Karpas-422 (cell line): ENCODE data around the gene PPP1R11. TPM values are rescaled to one million over a fixed set of nuclear protein-coding genes. Genes with fewer than 3 reads are reported as not detected.

Experiments used
- DNase-seq: peaks from one replicate; pipeline ENCODE4 v3.0.0-alpha.2; 2015
- H2AFZ ChIP-seq: fragments of 200-600 bp; sonication (generic); 2 replicates; pipeline ENCODE4 v1.6.1; 2014; ENCODE audit warnings: antibody characterized with exemption, low read length, mixed read lengths
- H3K27ac ChIP-seq: fragments of 200-600 bp; sonication (generic); 2 replicates; pipeline ENCODE4 v1.5.1; 2014; ENCODE audit warnings: mild to moderate bottlenecking, low read length, moderate library complexity
- H3K27me3 ChIP-seq: fragments of 200-600 bp; sonication (generic); 2 replicates; pipeline ENCODE4 v1.6.1; 2014; ENCODE audit warnings: low read length, mixed read lengths
- H3K36me3 ChIP-seq: fragments of 200-600 bp; sonication (generic); 2 replicates; pipeline ENCODE4 v1.6.1; 2014; ENCODE audit warnings: low read length, mixed read lengths; ENCODE audit not compliant: insufficient read depth
- H3K4me1 ChIP-seq: fragments of 200-600 bp; sonication (generic); 2 replicates; pipeline ENCODE4 v1.6.1; 2014; ENCODE audit warnings: mild to moderate bottlenecking, low read length, mixed read lengths
- H3K4me2 ChIP-seq: fragments of 200-600 bp; sonication (generic); 2 replicates; pipeline ENCODE4 v1.6.1; 2014; ENCODE audit warnings: low read length, low read depth, mild to moderate bottlenecking; ENCODE audit not compliant: poor library complexity, severe bottlenecking
- H3K4me3 ChIP-seq: fragments of 200-600 bp; sonication (generic); 2 replicates; pipeline ENCODE4 v1.5.1; 2014; ENCODE audit warnings: mild to moderate bottlenecking, antibody characterized with exemption, low read length, mixed read lengths
- H3K79me2 ChIP-seq: fragments of 200-600 bp; sonication (generic); 2 replicates; pipeline ENCODE4 v1.6.1; 2014; ENCODE audit warnings: mild to moderate bottlenecking, low read length, mixed read lengths
- H3K9ac ChIP-seq: fragments of 200-600 bp; sonication (generic); 2 replicates; pipeline ENCODE4 v1.6.0; 2014; ENCODE audit warnings: low read length
- H3K9me2 ChIP-seq: fragments of 200-600 bp; sonication (generic), shearing (Covaris generic); replicated peaks from 2 replicates; pipeline ENCODE4 v1.6.0; 2014; ENCODE audit warnings: mild to moderate bottlenecking, low read length, moderate library complexity; ENCODE audit not compliant: insufficient read depth
- H3K9me3 ChIP-seq: fragments of 300-700, 200-600 bp; sonication (generic); 2 replicates; pipeline ENCODE4 v1.6.1; 2014; ENCODE audit warnings: low read length, mixed read lengths
- H4K20me1 ChIP-seq: fragments of 200-600 bp; sonication (generic); 2 replicates; pipeline ENCODE4 v1.6.1; 2014; ENCODE audit warnings: mild to moderate bottlenecking, antibody characterized with exemption, low read length, low read depth; ENCODE audit not compliant: insufficient read depth
- total RNA-seq: library from RNA; depleted of rRNA; stranded (reverse); fragments of >200 nt; shearing (Covaris generic); gene quantifications from 2 replicates; pipeline ENCODE4 v1.2.3, GENCODE V29; 2014; ENCODE audit warnings: low replicate concordance

The PPP1R11 gene
- total RNA-seq, 1 experiment from 2014 or later = 31.5 TPM

GRCh38 chr6:30093951-30094661 lies 27.1 kb downstream of the PPP1R11 start:
- Histone ChIP-seq H2AFZ (no peak overlapping the region), H3K4me3 (no peak overlapping the region), H3K36me3 (no peaks in the 10 kb centered on the region), H4K20me1 (no peaks in the 10 kb centered on the region), H3K27ac (no peak overlapping the region), H3K9ac (no peak overlapping the region), H3K27me3 (no peaks in the 10 kb centered on the region), H3K9me3 (no peaks in the 10 kb centered on the region), H3K4me2 (no peak overlapping the region), H3K4me1 (no peaks in the 10 kb centered on the region; the same call in 1 of the 2 replicates), H3K79me2 (no peaks in the 10 kb centered on the region), H3K9me2 (no peaks in the 10 kb centered on the region)
- no peak for DNase-seq

- H3K27ac ChIP-seq = no peak overlapping the region
- no peaks in the 10 kb centered on the region for H4K20me1 ChIP-seq
These were observed 29.8 kb downstream of the PPP1R11 start for GRCh38 chr6:30096829-30097228.

GRCh38 chr6:30097902-30098768 lies 31.1 kb downstream of the PPP1R11 start:
- Histone ChIP-seq H3K27me3 (no peaks in the 10 kb centered on the region), H3K9me3 (no peaks in the 10 kb centered on the region), H3K4me3 (no peak overlapping the region), H3K36me3 (no peaks in the 10 kb centered on the region), H3K9ac (no peak overlapping the region), H3K4me1 (peaks cover 30% of the 10 kb centered on the region), H3K9me2 (no peaks in the 10 kb centered on the region), H4K20me1 (no peaks in the 10 kb centered on the region), H3K27ac (no peak overlapping the region), H2AFZ (no peak overlapping the region), H3K4me2 (no peak overlapping the region), H3K79me2 (no peaks in the 10 kb centered on the region)
- peak; percentile 50 for DNase-seq

More at GRCh38 chr6:30096829-30097228, 29.8 kb downstream of the PPP1R11 start:
- Histone ChIP-seq H3K4me1 (peaks cover 18% of the 10 kb centered on the region), H3K4me2 (no peak overlapping the region), H3K4me3 (no peak overlapping the region), H3K9ac (no peak overlapping the region), H3K36me3 (no peaks in the 10 kb centered on the region), H2AFZ (no peak overlapping the region), H3K27me3 (no peaks in the 10 kb centered on the region), H3K79me2 (no peaks in the 10 kb centered on the region), H3K9me3 (no peaks in the 10 kb centered on the region), H3K9me2 (no peaks in the 10 kb centered on the region)
- DNase-seq = no peak

GRCh38 chr6:30100154-30100553 lies 33.2 kb downstream of the PPP1R11 start:
- Histone ChIP-seq H3K79me2 (no peaks in the 10 kb centered on the region), H3K27ac (no peak overlapping the region), H3K4me3 (peak overlapping the region; percentile 47; the same call in 1 of the 2 replicates), H3K9me2 (no peaks in the 10 kb centered on the region), H3K36me3 (no peaks in the 10 kb centered on the region), H4K20me1 (no peaks in the 10 kb centered on the region), H3K4me1 (peaks cover 37% of the 10 kb centered on the region), H2AFZ (peak overlapping the region; percentile 38; the same call in 1 of the 2 replicates), H3K27me3 (no peaks in the 10 kb centered on the region), H3K9me3 (no peaks in the 10 kb centered on the region), H3K9ac (no peak overlapping the region), H3K4me2 (peak overlapping the region; percentile 76)
- DNase-seq = no peak

- Histone ChIP-seq H4K20me1 (no peaks in the 10 kb centered on the region), H3K27me3 (no peaks in the 10 kb centered on the region), H3K27ac (no peak overlapping the region), H3K79me2 (no peaks in the 10 kb centered on the region), H2AFZ (peak overlapping the region; percentile 38; the same call in 1 of the 2 replicates), H3K4me3 (peak overlapping the region; percentile 47), H3K4me2 (peak overlapping the region; percentile 76), H3K9ac (peak overlapping the region; percentile 6), H3K9me2 (no peaks in the 10 kb centered on the region), H3K36me3 (no peaks in the 10 kb centered on the region), H3K4me1 (peaks cover 37% of the 10 kb centered on the region), H3K9me3 (no peaks in the 10 kb centered on the region)
- peak; percentile 44 for DNase-seq
These were observed 33.8 kb downstream of the PPP1R11 start for GRCh38 chr6:30100585-30101443.

GRCh38 chr6:30101444-30102413 lies 34.7 kb downstream of the PPP1R11 start:
- H3K9me2 ChIP-seq = no peaks in the 10 kb centered on the region
- H3K4me2 ChIP-seq = peak overlapping the region; percentile 76
- H3K4me3 ChIP-seq = peak overlapping the region; percentile 53; the same call in 1 of the 2 replicates
- H3K27me3 ChIP-seq = no peaks in the 10 kb centered on the region
- DNase-seq = peak; percentile 82
- no peaks in the 10 kb centered on the region for H3K79me2 ChIP-seq
- no peaks in the 10 kb centered on the region for H3K36me3 ChIP-seq
- no peak overlapping the region for H3K27ac ChIP-seq
- H3K9me3 ChIP-seq = no peaks in the 10 kb centered on the region
- H4K20me1 ChIP-seq = no peaks in the 10 kb centered on the region
- peaks cover 37% of the 10 kb centered on the region for H3K4me1 ChIP-seq
- H2AFZ ChIP-seq = peak overlapping the region; percentile 73; the same call in 1 of the 2 replicates
- H3K9ac ChIP-seq = peak overlapping the region; percentile 49

- peak overlapping the region; percentile 96; the same call in 1 of the 2 replicates for H2AFZ ChIP-seq
- H3K4me3 ChIP-seq = peak overlapping the region; percentile 53; the same call in 1 of the 2 replicates
- H3K9ac ChIP-seq = peak overlapping the region; percentile 49; the same call in 1 of the 2 replicates
- peak overlapping the region; percentile 76 for H3K4me2 ChIP-seq
- H3K9me2 ChIP-seq = no peaks in the 10 kb centered on the region
- H3K4me1 ChIP-seq = peaks cover 37% of the 10 kb centered on the region
- H3K79me2 ChIP-seq = no peaks in the 10 kb centered on the region
- H4K20me1 ChIP-seq = no peaks in the 10 kb centered on the region
- no peaks in the 10 kb centered on the region for H3K36me3 ChIP-seq
- no peak overlapping the region for H3K27ac ChIP-seq
- no peaks in the 10 kb centered on the region for H3K9me3 ChIP-seq
- no peak for DNase-seq
- no peaks in the 10 kb centered on the region for H3K27me3 ChIP-seq
These were observed 35.5 kb downstream of the PPP1R11 start for GRCh38 chr6:30102414-30102969.
